ENCODE data around the gene GP1BB. TPM values are rescaled to one million over a fixed set of nuclear protein-coding genes. Genes with fewer than 3 reads are reported as not detected.

Gene GP1BB
- total and polyA plus RNA-seq, 2 of the 13 experiments (the other 11 are each of a cell fraction or from before 2014, with no cell fraction given), result not detected

- DNase-seq (ENCODE audit: low spot score), result no peak
- no peak overlapping the region for H3K27ac ChIP-seq (ENCODE audit: extremely low read length, insufficient read depth, low read length)
- no peak for ATAC-seq
- H3K4me1 ChIP-seq (ENCODE audit: insufficient read depth, low read length), result peaks cover 13% of the 10 kb centered on the region
- no peak overlapping the region for H3K4me3 ChIP-seq (replicated peaks in 1 of 3; ENCODE audit: insufficient read depth in 1 of 3, low read depth in 2 of 3, low read length in 3 of 3)
- no peak for FAIRE-seq
- TF ChIP-seq ZNF367 (CRISPR knock-in tag; IDR thresholded peaks at IDR 0.05; ENCODE audit: borderline replicate concordance), result no peak
- TF ChIP-seq ZNF234 (CRISPR knock-in tag; conservative IDR thresholded peaks at IDR 0.05), result no peak
- no peak for TF ChIP-seq NAIF1 (CRISPR knock-in tag; IDR thresholded peaks at IDR 0.05; ENCODE audit: borderline replicate concordance)
- no peak for TF ChIP-seq ZNF687 (CRISPR knock-in tag; IDR thresholded peaks at IDR 0.05)
- no peak for TF ChIP-seq MEF2D (CRISPR knock-in tag; IDR thresholded peaks at IDR 0.05)
- no peak for TF ChIP-seq ZMYM3 (CRISPR knock-in tag; IDR thresholded peaks at IDR 0.05)
- no peak for TF ChIP-seq ZSCAN21 (CRISPR knock-in tag; IDR thresholded peaks at IDR 0.05; ENCODE audit: borderline replicate concordance)
- TF ChIP-seq GMEB1 (CRISPR knock-in tag; IDR thresholded peaks at IDR 0.05; ENCODE audit: borderline replicate concordance), result no peak
- no peak for TF ChIP-seq RFXANK (CRISPR knock-in tag; IDR thresholded peaks at IDR 0.05)
- peaks cover 3% of the 10 kb centered on the region; the same call in 1 of the 2 replicates for H4K20me1 ChIP-seq (ENCODE audit: insufficient read depth, low read length)
- H2AFZ ChIP-seq (ENCODE audit: low read length), result no peak overlapping the region
- H3K79me2 ChIP-seq (ENCODE audit: insufficient read depth, low read length), result no peaks in the 10 kb centered on the region
- WGBS (ENCODE audit: low lambda C conversion rate), result 33% methylated on average over 3 of the region's 7 CpGs
- POLR2A ChIA-PET, result no interaction called here
- no peak overlapping the region for H3K4me2 ChIP-seq (ENCODE audit: low read depth, low read length)
- BruUV-seq (replicated peaks), result no TSS peak
- CTCF ChIA-PET (ENCODE audit: low intra/inter-chr PET ratio, low total read pairs), result no interaction called here
- peaks cover 13 to 82% of the 10 kb centered on the region in 2 experiments for H3K27me3 ChIP-seq (ENCODE audit: control insufficient read depth in 1 of 2, insufficient read depth in 2 of 2, low read length in 2 of 2)
- no peak overlapping the region for H3K9ac ChIP-seq (ENCODE audit: insufficient read depth, low read depth, low read length)
- H3K9me3 ChIP-seq (ENCODE audit: low read length), result no peaks in the 10 kb centered on the region
- intact Hi-C loops (cut with micrococcal nuclease; ENCODE audit: unreplicated experiment) (no loop called here), in situ Hi-C loops (cut with HindIII; ENCODE audit: extremely low pct_ligation_motif_present, low pct_unique_long_range_greater_than_20kb) (no loop called here)
- H3K36me3 ChIP-seq (replicated peaks in 1 of 2; ENCODE audit: control insufficient read depth in 1 of 2, insufficient read depth in 2 of 2, low read length in 2 of 2), result no peaks in the 10 kb centered on the region
These were observed 17.7 kb downstream of the GP1BB start for GRCh38 chr22:19741053-19741452.

All from HepG2 (cell line).